Rectal smooth muscle tissue (tissue), 1 donor: ENCODE data around the gene CTNNA3.
A peak's percentile ranks its signal among the peaks of the same experiment; 100 is the strongest.

Experiments
- H3K27ac ChIP-seq: one replicate; pipeline ENCODE4 v1.7.0; 2013; ENCODE audit warnings: low read depth, low read length, inconsistent platforms
- H3K27me3 ChIP-seq: one replicate; pipeline ENCODE4 v1.7.0; 2013; ENCODE audit warnings: low read length; ENCODE audit not compliant: control insufficient read depth, insufficient read depth
- H3K36me3 ChIP-seq: one replicate; pipeline ENCODE4 v1.7.0; 2013; ENCODE audit warnings: low read length; ENCODE audit not compliant: control insufficient read depth, insufficient read depth
- H3K4me1 ChIP-seq: one replicate; pipeline ENCODE4 v1.7.0; 2013; ENCODE audit warnings: low read length; ENCODE audit not compliant: control insufficient read depth, insufficient read depth
- H3K4me3 ChIP-seq: one replicate; pipeline ENCODE4 v1.7.0; 2013; ENCODE audit warnings: low read length
- H3K9ac ChIP-seq: one replicate; pipeline ENCODE4 v1.7.0; 2013; ENCODE audit warnings: low read length

CTNNA3 gene

GRCh38 chr10:67520924-67521520 lies 175.0 kb downstream of the CTNNA3 start:
- H3K4me3 ChIP-seq = peak overlapping the region; percentile 19
- H3K36me3 ChIP-seq = no peaks in the 10 kb centered on the region
- H3K27ac ChIP-seq = no peak overlapping the region
- no peaks in the 10 kb centered on the region for H3K27me3 ChIP-seq
- H3K4me1 ChIP-seq = peaks cover 2% of the 10 kb centered on the region
- H3K9ac ChIP-seq = no peak overlapping the region

- Histone ChIP-seq H3K27ac (no peak overlapping the region), H3K9ac (no peak overlapping the region), H3K4me1 (peaks cover 2% of the 10 kb centered on the region), H3K36me3 (no peaks in the 10 kb centered on the region), H3K4me3 (no peak overlapping the region), H3K27me3 (no peaks in the 10 kb centered on the region)
Observed at GRCh38 chr10:67519434-67519833, 176.6 kb downstream of the CTNNA3 start.

- Histone ChIP-seq H3K4me3 (no peak overlapping the region), H3K36me3 (no peaks in the 10 kb centered on the region), H3K27ac (no peak overlapping the region), H3K4me1 (peaks cover 2% of the 10 kb centered on the region), H3K9ac (no peak overlapping the region), H3K27me3 (no peaks in the 10 kb centered on the region)
Observed at GRCh38 chr10:67518756-67519155, 177.2 kb downstream of the CTNNA3 start.

- peaks cover 2% of the 10 kb centered on the region for H3K4me1 ChIP-seq
Observed at GRCh38 chr10:67518043-67518442, 178.0 kb downstream of the CTNNA3 start.

GRCh38 chr10:67506757-67507091 lies 189.3 kb downstream of the CTNNA3 start:
- Histone ChIP-seq H3K27ac (no peak overlapping the region), H3K9ac (no peak overlapping the region), H3K27me3 (no peaks in the 10 kb centered on the region), H3K4me3 (no peak overlapping the region), H3K36me3 (no peaks in the 10 kb centered on the region), H3K4me1 (no peaks in the 10 kb centered on the region)

More at GRCh38 chr10:67518043-67518442, 178.0 kb downstream of the CTNNA3 start:
- Histone ChIP-seq H3K27me3 (no peaks in the 10 kb centered on the region), H3K9ac (no peak overlapping the region), H3K36me3 (no peaks in the 10 kb centered on the region), H3K27ac (no peak overlapping the region), H3K4me3 (no peak overlapping the region)

GRCh38 chr10:67506083-67506756 lies 189.8 kb downstream of the CTNNA3 start:
- no peak overlapping the region for H3K9ac ChIP-seq
- H3K36me3 ChIP-seq = no peaks in the 10 kb centered on the region
- no peak overlapping the region for H3K27ac ChIP-seq
- no peaks in the 10 kb centered on the region for H3K4me1 ChIP-seq
- no peak overlapping the region for H3K4me3 ChIP-seq
- no peaks in the 10 kb centered on the region for H3K27me3 ChIP-seq

- H3K36me3 ChIP-seq = no peaks in the 10 kb centered on the region
- no peak overlapping the region for H3K4me3 ChIP-seq
- H3K27me3 ChIP-seq = no peaks in the 10 kb centered on the region
- H3K9ac ChIP-seq = no peak overlapping the region
- no peaks in the 10 kb centered on the region for H3K4me1 ChIP-seq
- no peak overlapping the region for H3K27ac ChIP-seq
Observed at GRCh38 chr10:67492317-67493019, 203.5 kb downstream of the CTNNA3 start.

- H3K27ac ChIP-seq = no peak overlapping the region
- H3K9ac ChIP-seq = no peak overlapping the region
- no peaks in the 10 kb centered on the region for H3K4me1 ChIP-seq
- no peak overlapping the region for H3K4me3 ChIP-seq
- H3K27me3 ChIP-seq = no peaks in the 10 kb centered on the region
- H3K36me3 ChIP-seq = no peaks in the 10 kb centered on the region
Observed at GRCh38 chr10:67487906-67488619, 207.9 kb downstream of the CTNNA3 start.

- H3K9ac ChIP-seq = no peak overlapping the region
- no peak overlapping the region for H3K4me3 ChIP-seq
- no peaks in the 10 kb centered on the region for H3K27me3 ChIP-seq
- no peak overlapping the region for H3K27ac ChIP-seq
- H3K4me1 ChIP-seq = no peaks in the 10 kb centered on the region
- H3K36me3 ChIP-seq = no peaks in the 10 kb centered on the region
Observed at GRCh38 chr10:67487199-67487598, 208.8 kb downstream of the CTNNA3 start.

- H3K27me3 ChIP-seq = no peaks in the 10 kb centered on the region
Observed at GRCh38 chr10:67477868-67478267, 218.1 kb downstream of the CTNNA3 start.

GRCh38 chr10:67476201-67476600 lies 219.8 kb downstream of the CTNNA3 start:
- Histone ChIP-seq H3K27me3 (no peaks in the 10 kb centered on the region), H3K36me3 (no peaks in the 10 kb centered on the region), H3K4me1 (no peaks in the 10 kb centered on the region), H3K9ac (no peak overlapping the region), H3K27ac (no peak overlapping the region), H3K4me3 (no peak overlapping the region)

More at GRCh38 chr10:67477868-67478267, 218.1 kb downstream of the CTNNA3 start:
- no peak overlapping the region for H3K27ac ChIP-seq
- H3K4me1 ChIP-seq = no peaks in the 10 kb centered on the region
- no peaks in the 10 kb centered on the region for H3K36me3 ChIP-seq
- no peak overlapping the region for H3K9ac ChIP-seq
- H3K4me3 ChIP-seq = no peak overlapping the region

GRCh38 chr10:67473850-67474633 lies 222.0 kb downstream of the CTNNA3 start:
- Histone ChIP-seq H3K36me3 (no peaks in the 10 kb centered on the region), H3K4me1 (no peaks in the 10 kb centered on the region), H3K4me3 (no peak overlapping the region), H3K9ac (no peak overlapping the region), H3K27ac (no peak overlapping the region), H3K27me3 (no peaks in the 10 kb centered on the region)
